Fibroblast of villous mesenchyme (primary cell): ENCODE measurements around the gene SERPINB13. TPM values are rescaled to one million over a fixed set of nuclear protein-coding genes. Genes with fewer than 3 reads are reported as not detected.

Experiments
- DNase-seq: peaks from one replicate; pipeline ENCODE4 v3.0.0-alpha.2; 2010; ENCODE audit warnings: low read depth
- H3K4me3 ChIP-seq: 2 replicates; pipeline ENCODE4 v1.5.1; 2011; ENCODE audit warnings: low read depth, mild to moderate bottlenecking, low read length
- total RNA-seq: library from RNA; depleted of rRNA; stranded (reverse); fragments of >200 nt; gene quantifications from 2 replicates; pipeline ENCODE4 v1.2.3, GENCODE V29; 2012
- TF ChIP-seq, protein P1 (sequence below): IDR thresholded peaks from 2 replicates; pipeline ENCODE4 v1.5.1; 2012; ENCODE audit warnings: low read depth, mild to moderate bottlenecking, low read length; ENCODE audit not compliant: insufficient read depth

Gene SERPINB13
- total RNA-seq, 1 donor = not detected

- H3K4me3 ChIP-seq = no peak overlapping the region
- DNase-seq = no peak
- TF ChIP-seq, protein P1, sequence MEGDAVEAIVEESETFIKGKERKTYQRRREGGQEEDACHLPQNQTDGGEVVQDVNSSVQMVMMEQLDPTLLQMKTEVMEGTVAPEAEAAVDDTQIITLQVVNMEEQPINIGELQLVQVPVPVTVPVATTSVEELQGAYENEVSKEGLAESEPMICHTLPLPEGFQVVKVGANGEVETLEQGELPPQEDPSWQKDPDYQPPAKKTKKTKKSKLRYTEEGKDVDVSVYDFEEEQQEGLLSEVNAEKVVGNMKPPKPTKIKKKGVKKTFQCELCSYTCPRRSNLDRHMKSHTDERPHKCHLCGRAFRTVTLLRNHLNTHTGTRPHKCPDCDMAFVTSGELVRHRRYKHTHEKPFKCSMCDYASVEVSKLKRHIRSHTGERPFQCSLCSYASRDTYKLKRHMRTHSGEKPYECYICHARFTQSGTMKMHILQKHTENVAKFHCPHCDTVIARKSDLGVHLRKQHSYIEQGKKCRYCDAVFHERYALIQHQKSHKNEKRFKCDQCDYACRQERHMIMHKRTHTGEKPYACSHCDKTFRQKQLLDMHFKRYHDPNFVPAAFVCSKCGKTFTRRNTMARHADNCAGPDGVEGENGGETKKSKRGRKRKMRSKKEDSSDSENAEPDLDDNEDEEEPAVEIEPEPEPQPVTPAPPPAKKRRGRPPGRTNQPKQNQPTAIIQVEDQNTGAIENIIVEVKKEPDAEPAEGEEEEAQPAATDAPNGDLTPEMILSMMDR = no peak
These were observed 9.8 kb downstream of the SERPINB13 start for GRCh38 chr18:63596964-63597363.

- DNase-seq = no peak
- H3K4me3 ChIP-seq = no peak overlapping the region
- TF ChIP-seq, protein P1 = no peak
These were observed 16.2 kb downstream of the SERPINB13 start for GRCh38 chr18:63603355-63603754.

DNA sequence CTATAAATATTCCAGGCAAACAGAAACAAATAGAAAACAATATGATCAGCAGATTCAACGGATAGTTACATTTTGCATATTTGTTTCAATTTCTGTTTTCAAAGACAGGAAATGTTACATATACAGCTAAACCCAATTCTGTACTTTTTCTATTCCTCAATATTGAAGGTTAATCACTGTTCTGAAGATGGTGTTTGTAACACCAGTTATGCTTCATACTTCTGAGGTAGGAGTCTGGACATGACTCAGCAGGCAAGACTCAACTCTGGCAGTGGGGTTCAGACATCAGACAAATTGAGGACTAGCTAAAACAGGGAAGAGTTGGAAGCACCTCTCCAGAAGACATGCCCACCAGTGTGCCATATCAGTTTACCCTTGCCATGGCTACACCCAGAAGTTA is 16.6 kb downstream of the SERPINB13 start:
- TF ChIP-seq, protein P1 = no peak
- H3K4me3 ChIP-seq = no peak overlapping the region
- DNase-seq = peak; percentile 13

GRCh38 chr18:63604791-63605567 is 17.8 kb downstream of the SERPINB13 start:
- DNase-seq = no peak
- TF ChIP-seq, protein P1 = no peak
- H3K4me3 ChIP-seq = no peak overlapping the region

DNA sequence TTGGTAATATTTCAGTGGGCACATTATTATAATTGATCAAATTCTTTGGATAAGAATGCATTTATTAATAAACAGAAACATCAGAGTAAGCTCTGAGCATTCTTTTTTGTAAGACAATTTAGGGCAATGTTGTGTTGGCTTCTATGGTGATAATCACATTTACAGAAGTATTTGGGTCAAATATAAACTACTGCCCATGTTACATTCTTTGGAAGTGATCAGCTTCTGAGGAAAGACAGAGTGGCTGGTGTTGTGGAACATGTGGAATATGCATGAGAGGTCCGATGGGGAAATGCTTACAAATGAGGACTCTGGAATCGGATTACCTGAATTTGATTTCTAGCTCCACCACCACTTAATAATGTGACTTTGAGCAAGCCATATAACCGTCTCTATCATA is 19.4 kb downstream of the SERPINB13 start:
- no peak overlapping the region for H3K4me3 ChIP-seq
- TF ChIP-seq, protein P1 = no peak
- DNase-seq = no peak

- no peak for DNase-seq
- TF ChIP-seq, protein P1 = no peak
- H3K4me3 ChIP-seq = no peak overlapping the region
These were observed 26.3 kb downstream of the SERPINB13 start for GRCh38 chr18:63613420-63613819.
